ENCODE data around the gene GSDMA.

Gene GSDMA

DNA sequence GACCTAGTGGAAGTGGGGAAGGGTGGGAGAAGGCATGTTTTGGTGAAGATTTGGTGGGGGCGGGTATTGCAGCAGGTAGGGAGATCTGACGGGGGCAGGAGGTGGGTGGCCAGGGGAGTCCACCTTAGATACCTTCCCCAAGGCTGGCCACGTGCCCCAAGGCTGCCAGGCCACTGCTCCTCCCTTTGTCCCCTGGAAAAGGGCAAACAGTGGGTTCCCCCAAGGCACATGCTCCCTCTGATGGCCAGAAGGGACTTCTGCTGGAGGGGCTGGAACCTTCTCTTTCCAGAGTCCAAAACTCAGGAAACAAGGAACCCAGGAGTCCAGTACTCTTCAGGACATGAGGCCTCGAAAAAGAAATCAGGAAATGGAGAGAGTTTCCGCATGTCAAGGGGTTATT lies 11.6 kb downstream of the GSDMA start:
- Histone ChIP-seq H4K8ac (ENCODE audit: low read length) (no peak overlapping the region), H3K14ac (ENCODE audit: low read length in 2 of 2) (no peak overlapping the region), H3K27ac (ENCODE audit: low read length, poor library complexity, severe bottlenecking) (no peak overlapping the region), H3K4ac (ENCODE audit: low read depth in 1 of 2, low read length in 2 of 2) (peak overlapping the region in 1 of 2 experiments; percentile 60), H3K18ac (ENCODE audit: low read depth in 1 of 2, low read length in 2 of 2) (no peak overlapping the region), H3K79me1 (replicated peaks; ENCODE audit: low read length, poor library complexity, severe bottlenecking) (no peaks in the 10 kb centered on the region), H2BK12ac (ENCODE audit: low read length in 2 of 2) (no peak overlapping the region), H3K4me1 (ENCODE audit: control insufficient read depth, insufficient read depth, low read depth, low read length) (peaks cover 2% of the 10 kb centered on the region), H3K36me3 (ENCODE audit: control insufficient read depth in 1 of 2, insufficient read depth in 2 of 2, low read depth in 1 of 2, low read length in 2 of 2) (no peaks in the 10 kb centered on the region), H2AFZ (ENCODE audit: low read depth, low read length) (no peak overlapping the region), H3K4me3 (ENCODE audit: insufficient read depth in 1 of 2, low read depth in 1 of 2, low read length in 2 of 2) (no peak overlapping the region), H3K23ac (ENCODE audit: low read length in 2 of 2) (no peak overlapping the region), H2BK120ac (ENCODE audit: low read depth, low read length) (no peak overlapping the region), H3K4me2 (ENCODE audit: low read length, poor library complexity, severe bottlenecking) (no peak overlapping the region), H4K91ac (ENCODE audit: low read length) (no peak overlapping the region), H2BK15ac (ENCODE audit: low read depth, poor library complexity, severe bottlenecking) (no peak overlapping the region), H3K9ac (ENCODE audit: low read length) (no peak overlapping the region), H2BK5ac (ENCODE audit: low read depth, low read length, poor library complexity, severe bottlenecking) (no peak overlapping the region), H3K27me3 (ENCODE audit: control insufficient read depth in 1 of 2, insufficient read depth in 1 of 2, low read length in 2 of 2) (peaks cover 4 to 32% of the 10 kb centered on the region in 2 experiments), H2AK5ac (ENCODE audit: low read length, severe bottlenecking) (no peak overlapping the region), H3K9me3 (ENCODE audit: control insufficient read depth, low read length) (no peaks in the 10 kb centered on the region)
- 83% methylated on average over 4 of the region's 5 CpGs for WGBS
- DNase-seq = no peak

DNA sequence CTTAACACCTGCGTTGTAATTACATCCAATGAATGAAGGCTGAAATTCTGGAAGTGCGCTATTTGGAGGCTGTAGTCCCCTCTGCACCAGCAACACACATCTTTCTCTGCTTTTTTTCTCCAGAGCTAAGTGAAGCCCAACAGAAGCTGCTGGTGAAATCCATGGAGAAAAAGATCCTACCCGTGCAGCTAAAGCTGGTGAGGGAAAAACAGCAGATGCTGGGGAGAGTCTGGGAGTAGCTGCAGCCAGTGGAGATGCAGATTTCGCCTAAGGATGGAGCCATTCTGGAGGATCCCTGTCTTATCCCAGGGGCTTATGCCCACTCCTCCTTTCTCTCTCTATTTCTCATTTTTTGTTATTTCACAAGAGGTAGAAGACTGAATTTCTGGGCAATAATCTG lies 13.0 kb downstream of the GSDMA start:
- no peak overlapping the region for H2AFZ ChIP-seq (ENCODE audit: low read depth, low read length)
- no peaks in the 10 kb centered on the region for H3K36me3 ChIP-seq (ENCODE audit: control insufficient read depth in 1 of 2, insufficient read depth in 2 of 2, low read depth in 1 of 2, low read length in 2 of 2)
- no peak overlapping the region for H4K8ac ChIP-seq (ENCODE audit: low read length)
- H3K4ac ChIP-seq (ENCODE audit: low read depth in 1 of 2, low read length in 2 of 2) = no peak overlapping the region
- no peak overlapping the region for H3K14ac ChIP-seq (ENCODE audit: low read length in 2 of 2)
- no peak overlapping the region for H2BK12ac ChIP-seq (ENCODE audit: low read length in 2 of 2)
- H3K9ac ChIP-seq (ENCODE audit: low read length) = no peak overlapping the region
- no peaks in the 10 kb centered on the region for H3K9me3 ChIP-seq (ENCODE audit: control insufficient read depth, low read length)
- no peak overlapping the region for H3K4me2 ChIP-seq (ENCODE audit: low read length, poor library complexity, severe bottlenecking)
- no peak for DNase-seq
- H3K18ac ChIP-seq (ENCODE audit: low read depth in 1 of 2, low read length in 2 of 2) = no peak overlapping the region
- 71% methylated on average over 1 of the region's 4 CpGs for WGBS
- H4K91ac ChIP-seq (ENCODE audit: low read length) = no peak overlapping the region
- H3K79me1 ChIP-seq (replicated peaks; ENCODE audit: low read length, poor library complexity, severe bottlenecking) = no peaks in the 10 kb centered on the region
- no peak overlapping the region for H3K27ac ChIP-seq (ENCODE audit: low read length, poor library complexity, severe bottlenecking)
- H3K4me3 ChIP-seq (ENCODE audit: insufficient read depth in 1 of 2, low read depth in 1 of 2, low read length in 2 of 2) = no peak overlapping the region
- H2AK5ac ChIP-seq (ENCODE audit: low read length, severe bottlenecking) = no peak overlapping the region
- H3K23ac ChIP-seq (ENCODE audit: low read length in 2 of 2) = no peak overlapping the region
- H3K4me1 ChIP-seq (ENCODE audit: control insufficient read depth, insufficient read depth, low read depth, low read length) = peaks cover 2% of the 10 kb centered on the region
- H3K27me3 ChIP-seq (ENCODE audit: control insufficient read depth in 1 of 2, insufficient read depth in 1 of 2, low read length in 2 of 2) = peaks cover 4 to 21% of the 10 kb centered on the region in 2 experiments
- no peak overlapping the region for H2BK15ac ChIP-seq (ENCODE audit: low read depth, poor library complexity, severe bottlenecking)
- no peak overlapping the region for H2BK5ac ChIP-seq (ENCODE audit: low read depth, low read length, poor library complexity, severe bottlenecking)
- no peak overlapping the region for H2BK120ac ChIP-seq (ENCODE audit: low read depth, low read length)

DNA sequence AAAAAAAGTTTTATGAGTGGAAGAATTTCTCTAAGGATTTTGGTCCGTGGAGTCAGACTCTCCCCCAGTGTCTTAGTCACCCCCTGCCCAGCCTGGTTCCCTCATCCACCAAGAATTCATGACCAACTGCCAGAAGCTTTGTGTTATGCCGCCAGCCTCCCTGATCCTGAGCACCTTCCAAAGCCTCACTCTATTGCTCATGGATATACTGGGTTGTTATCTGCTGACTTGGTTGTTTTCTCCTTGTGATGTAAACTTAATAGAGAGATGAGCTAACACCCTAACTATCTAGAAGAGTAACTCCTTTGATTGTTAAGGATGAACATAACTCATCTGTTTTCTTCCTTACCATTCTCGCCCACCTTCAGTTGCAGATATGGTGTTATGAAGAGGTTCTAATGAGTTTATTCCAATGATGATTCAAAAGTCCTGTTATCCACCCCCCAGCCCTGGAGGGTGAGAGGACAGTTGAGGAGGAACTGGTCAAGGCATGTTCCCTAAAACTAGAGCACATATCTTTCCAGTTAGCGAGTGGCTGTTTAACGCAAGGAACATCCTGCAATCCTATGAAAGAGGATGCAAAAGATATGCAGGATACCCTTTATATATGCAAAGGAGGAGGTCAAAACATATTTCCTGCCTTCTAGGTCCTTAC lies 16.3 kb downstream of the GSDMA start:
- H2BK12ac ChIP-seq (ENCODE audit: low read length in 2 of 2) = no peak overlapping the region
- H3K14ac ChIP-seq (ENCODE audit: low read length in 2 of 2) = no peak overlapping the region
- H4K91ac ChIP-seq (ENCODE audit: low read length) = no peak overlapping the region
- peaks cover 0 to 7% of the 10 kb centered on the region in 2 experiments for H3K27me3 ChIP-seq (ENCODE audit: control insufficient read depth in 1 of 2, insufficient read depth in 1 of 2, low read length in 2 of 2)
- H3K9me3 ChIP-seq (ENCODE audit: control insufficient read depth, low read length) = no peaks in the 10 kb centered on the region
- peak; percentile 70 for DNase-seq
- 0% methylated on average over 1 of the region's 5 CpGs for WGBS
- no peak overlapping the region for H2BK15ac ChIP-seq (ENCODE audit: low read depth, poor library complexity, severe bottlenecking)
- H2BK5ac ChIP-seq (ENCODE audit: low read depth, low read length, poor library complexity, severe bottlenecking) = no peak overlapping the region
- H3K79me1 ChIP-seq (replicated peaks; ENCODE audit: low read length, poor library complexity, severe bottlenecking) = peaks cover 2% of the 10 kb centered on the region
- peaks cover 2% of the 10 kb centered on the region for H3K4me1 ChIP-seq (ENCODE audit: control insufficient read depth, insufficient read depth, low read depth, low read length)
- peak overlapping the region; percentile 55 for H3K27ac ChIP-seq (ENCODE audit: low read length, poor library complexity, severe bottlenecking)
- H3K9ac ChIP-seq (ENCODE audit: low read length) = peak overlapping the region; percentile 91
- peaks cover 1% of the 10 kb centered on the region in 2 experiments for H3K36me3 ChIP-seq (ENCODE audit: control insufficient read depth in 1 of 2, insufficient read depth in 2 of 2, low read depth in 1 of 2, low read length in 2 of 2)
- H3K4ac ChIP-seq (ENCODE audit: low read depth in 1 of 2, low read length in 2 of 2) = no peak overlapping the region
- no peak overlapping the region for H2BK120ac ChIP-seq (ENCODE audit: low read depth, low read length)
- H3K4me2 ChIP-seq (ENCODE audit: low read length, poor library complexity, severe bottlenecking) = no peak overlapping the region
- H2AFZ ChIP-seq (ENCODE audit: low read depth, low read length) = no peak overlapping the region
- H3K18ac ChIP-seq (ENCODE audit: low read depth in 1 of 2, low read length in 2 of 2) = peak overlapping the region in 1 of 2 experiments; percentile 11
- H3K4me3 ChIP-seq (ENCODE audit: insufficient read depth in 1 of 2, low read depth in 1 of 2, low read length in 2 of 2) = peak overlapping the region in 1 of 2 experiments; percentile 99
- peak overlapping the region; percentile 12 for H2AK5ac ChIP-seq (ENCODE audit: low read length, severe bottlenecking)
- H4K8ac ChIP-seq (ENCODE audit: low read length) = no peak overlapping the region
- no peak overlapping the region for H3K23ac ChIP-seq (ENCODE audit: low read length in 2 of 2)

DNA sequence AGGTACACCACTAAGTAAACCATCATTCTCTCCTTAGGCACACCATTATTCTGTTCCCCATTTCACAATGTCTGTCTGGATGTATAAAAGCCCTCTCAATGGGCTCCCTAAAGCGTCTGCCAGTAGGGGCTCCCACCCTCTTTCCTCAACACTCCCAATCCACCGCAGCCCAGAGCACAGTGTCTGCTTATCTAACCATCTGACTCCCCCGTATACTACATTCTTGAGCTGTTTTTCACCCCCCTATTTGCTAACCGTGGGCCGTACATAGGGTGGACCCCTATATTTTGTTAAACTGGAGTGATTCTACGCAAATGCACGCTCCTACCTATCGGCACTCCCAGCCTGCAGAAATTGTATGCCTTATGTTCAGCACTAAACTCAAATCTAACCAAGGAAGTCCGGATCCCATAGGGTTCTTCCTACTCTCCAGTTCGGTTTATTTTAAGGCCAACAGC lies 17.1 kb downstream of the GSDMA start:
- Histone ChIP-seq H4K91ac (ENCODE audit: low read length) (no peak overlapping the region), H2AFZ (ENCODE audit: low read depth, low read length) (peak overlapping the region; percentile 93), H3K27ac (ENCODE audit: low read length, poor library complexity, severe bottlenecking) (peak overlapping the region; percentile 55), H4K8ac (ENCODE audit: low read length) (peak overlapping the region; percentile 92), H2BK12ac (ENCODE audit: low read length in 2 of 2) (peak overlapping the region in 1 of 2 experiments; percentile 64), H3K79me1 (replicated peaks; ENCODE audit: low read length, poor library complexity, severe bottlenecking) (peaks cover 8% of the 10 kb centered on the region), H3K27me3 (ENCODE audit: control insufficient read depth in 1 of 2, insufficient read depth in 1 of 2, low read length in 2 of 2) (no peaks in the 10 kb centered on the region), H2AK5ac (ENCODE audit: low read length, severe bottlenecking) (no peak overlapping the region), H3K4me1 (ENCODE audit: control insufficient read depth, insufficient read depth, low read depth, low read length) (peaks cover 2% of the 10 kb centered on the region), H3K36me3 (ENCODE audit: control insufficient read depth in 1 of 2, insufficient read depth in 2 of 2, low read depth in 1 of 2, low read length in 2 of 2) (peaks cover 9% of the 10 kb centered on the region in 2 experiments), H2BK5ac (ENCODE audit: low read depth, low read length, poor library complexity, severe bottlenecking) (peak overlapping the region; percentile 37), H3K4ac (ENCODE audit: low read depth in 1 of 2, low read length in 2 of 2) (peak overlapping the region in 1 of 2 experiments; percentile 73), H3K14ac (ENCODE audit: low read length in 2 of 2) (no peak overlapping the region), H3K18ac (ENCODE audit: low read depth in 1 of 2, low read length in 2 of 2) (peak overlapping the region; percentile 84 to 90), H3K9ac (ENCODE audit: low read length) (peak overlapping the region; percentile 91), H3K4me3 (ENCODE audit: insufficient read depth in 1 of 2, low read depth in 1 of 2, low read length in 2 of 2) (peak overlapping the region; percentile 57 to 99), H2BK15ac (ENCODE audit: low read depth, poor library complexity, severe bottlenecking) (no peak overlapping the region), H3K23ac (ENCODE audit: low read length in 2 of 2) (no peak overlapping the region), H2BK120ac (ENCODE audit: low read depth, low read length) (no peak overlapping the region), H3K9me3 (ENCODE audit: control insufficient read depth, low read length) (no peaks in the 10 kb centered on the region), H3K4me2 (ENCODE audit: low read length, poor library complexity, severe bottlenecking) (peak overlapping the region; percentile 94)
- WGBS = 4% methylated on average over 10 of the region's 10 CpGs
- peak; percentile 74 for DNase-seq
